Measurements from ENCODE around the gene AXIN1.
A peak's percentile ranks its signal among the peaks of the same experiment; 100 is the strongest.

AXIN1 gene

GRCh38 chr16:352547-353403, at the start of gene AXIN1:
Gene AXIN1 (minus strand): TSS chr16:352723. CDS start chr16:347025, 5,698 bp downstream.
- Histone ChIP-seq H3K27me3 (ENCODE audit: insufficient read depth, poor library complexity, severe bottlenecking) (no peaks in the 10 kb centered on the region), H3K4me1 (ENCODE audit: insufficient read depth, poor library complexity, severe bottlenecking) (peaks cover 19% of the 10 kb centered on the region), H3K4me3 (ENCODE audit: severe bottlenecking) (peak within 1 kb of the TSS; percentile 72), H3K36me3 (ENCODE audit: low read depth) (peaks cover 15% of the 10 kb centered on the region), H3K9me3 (ENCODE audit: severe bottlenecking) (no peaks in the 10 kb centered on the region), H3K27ac (ENCODE audit: poor library complexity, severe bottlenecking) (peak within 1 kb of the TSS; percentile 79)
- DNase-seq (ENCODE audit: low spot score), result peak; percentile 100
- peak; percentile 67 for TF ChIP-seq CTCF (IDR thresholded peaks at IDR 0.05; ENCODE audit: poor library complexity, severe bottlenecking)
- ATAC-seq (ENCODE audit: low read depth), result peak; percentile 71

- peak; percentile 74 for TF ChIP-seq CTCF (IDR thresholded peaks at IDR 0.05; ENCODE audit: poor library complexity, severe bottlenecking)
- DNase-seq (ENCODE audit: low spot score) (peak; percentile 92), ATAC-seq (ENCODE audit: low read depth) (peak; percentile 70)
- Histone ChIP-seq H3K4me1 (ENCODE audit: insufficient read depth, poor library complexity, severe bottlenecking) (peaks cover 3% of the 10 kb centered on the region), H3K27ac (ENCODE audit: poor library complexity, severe bottlenecking) (peak within 1 kb of the TSS; percentile 66), H3K9me3 (ENCODE audit: severe bottlenecking) (no peaks in the 10 kb centered on the region), H3K4me3 (ENCODE audit: severe bottlenecking) (peak within 1 kb of the TSS; percentile 90), H3K36me3 (ENCODE audit: low read depth) (peaks cover 6% of the 10 kb centered on the region; the same call in 1 of the 2 replicates), H3K27me3 (ENCODE audit: insufficient read depth, poor library complexity, severe bottlenecking) (no peaks in the 10 kb centered on the region)
These were observed 49.2 kb upstream of the AXIN1 start, which contains the start of gene DECR2 for GRCh38 chr16:401468-402348. Gene DECR2 (plus strand): TSS chr16:401885. CDS start chr16:401964, 79 bp downstream.

- no peaks in the 10 kb centered on the region for H3K9me3 ChIP-seq (ENCODE audit: severe bottlenecking)
- peaks cover 6% of the 10 kb centered on the region; the same call in 1 of the 2 replicates for H3K36me3 ChIP-seq (ENCODE audit: low read depth)
- DNase-seq (ENCODE audit: low spot score), result no peak
- peak overlapping the region; percentile 90 for H3K4me3 ChIP-seq (ENCODE audit: severe bottlenecking)
- TF ChIP-seq CTCF (IDR thresholded peaks at IDR 0.05; ENCODE audit: poor library complexity, severe bottlenecking), result no peak
- H3K27ac ChIP-seq (ENCODE audit: poor library complexity, severe bottlenecking), result peak overlapping the region; percentile 66
- ATAC-seq (ENCODE audit: low read depth), result no peak
- peaks cover 3% of the 10 kb centered on the region for H3K4me1 ChIP-seq (ENCODE audit: insufficient read depth, poor library complexity, severe bottlenecking)
- H3K27me3 ChIP-seq (ENCODE audit: insufficient read depth, poor library complexity, severe bottlenecking), result no peaks in the 10 kb centered on the region
These were observed 47.6 kb upstream of the AXIN1 start for GRCh38 chr16:400061-400591.

GRCh38 chr16:399340-400019, 47.0 kb upstream of the AXIN1 start:
- ATAC-seq (ENCODE audit: low read depth), result no peak
- H3K4me3 ChIP-seq (ENCODE audit: severe bottlenecking), result no peak overlapping the region
- peak overlapping the region; percentile 66 for H3K27ac ChIP-seq (ENCODE audit: poor library complexity, severe bottlenecking)
- no peaks in the 10 kb centered on the region for H3K9me3 ChIP-seq (ENCODE audit: severe bottlenecking)
- H3K27me3 ChIP-seq (ENCODE audit: insufficient read depth, poor library complexity, severe bottlenecking), result no peaks in the 10 kb centered on the region
- no peak for TF ChIP-seq CTCF (IDR thresholded peaks at IDR 0.05; ENCODE audit: poor library complexity, severe bottlenecking)
- H3K36me3 ChIP-seq (ENCODE audit: low read depth), result peaks cover 6% of the 10 kb centered on the region; the same call in 1 of the 2 replicates
- peaks cover 3% of the 10 kb centered on the region for H3K4me1 ChIP-seq (ENCODE audit: insufficient read depth, poor library complexity, severe bottlenecking)
- DNase-seq (ENCODE audit: low spot score), result no peak
